LHCN-M2 (cell line): ENCODE data around the gene FGD2. TPM values are rescaled to one million over a fixed set of nuclear protein-coding genes. Genes with fewer than 3 reads are reported as not detected.
A peak's percentile ranks its signal among the peaks of the same experiment; 100 is the strongest.
"Not testable (repeated sequence)": the region's sequence is repeated elsewhere in the genome, so short reads cannot be mapped to it uniquely, and the experiment has no call there.

Experiments used
- DNase-seq: peaks from one replicate; pipeline ENCODE4 v3.0.0-alpha.2; 2012; ENCODE audit warnings: low read depth
- total RNA-seq: library from RNA; depleted of rRNA; stranded (reverse); fragments of >200 nt; gene quantifications from 2 replicates; pipeline ENCODE4 v1.2.3, GENCODE V29; 2014; rRNA removed

FGD2 gene
- total RNA-seq, 1 experiment from 2014 or later: not detected

- no peak for DNase-seq
Observed at GRCh38 chr6:37057678-37058077, 52.2 kb downstream of the FGD2 start.

DNA sequence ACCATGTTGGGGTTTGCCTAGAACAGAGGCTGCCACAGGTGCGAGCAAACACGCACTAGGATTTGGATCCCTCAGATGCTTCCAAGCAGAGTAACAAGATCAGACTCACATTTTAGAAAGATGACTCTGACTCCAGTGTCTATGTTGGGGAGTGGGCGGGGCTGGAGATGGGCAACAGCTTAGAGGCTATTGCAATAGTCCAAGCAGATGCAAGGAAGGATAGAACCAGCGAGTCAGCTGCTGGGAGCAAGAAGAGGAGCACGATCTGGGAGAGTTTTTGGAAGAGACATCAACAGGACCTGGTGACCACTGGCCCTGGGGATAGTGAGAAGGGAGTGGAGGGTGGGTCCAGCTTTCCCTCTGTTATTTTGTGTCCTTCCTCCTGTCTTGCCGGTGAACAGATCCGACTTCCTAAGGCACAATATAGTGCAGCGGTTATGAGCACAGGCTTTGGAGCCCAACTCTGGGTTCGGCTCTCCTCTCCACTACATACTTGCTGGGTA, 52.7 kb downstream of the FGD2 start:
- peak; percentile 69 for DNase-seq

DNA sequence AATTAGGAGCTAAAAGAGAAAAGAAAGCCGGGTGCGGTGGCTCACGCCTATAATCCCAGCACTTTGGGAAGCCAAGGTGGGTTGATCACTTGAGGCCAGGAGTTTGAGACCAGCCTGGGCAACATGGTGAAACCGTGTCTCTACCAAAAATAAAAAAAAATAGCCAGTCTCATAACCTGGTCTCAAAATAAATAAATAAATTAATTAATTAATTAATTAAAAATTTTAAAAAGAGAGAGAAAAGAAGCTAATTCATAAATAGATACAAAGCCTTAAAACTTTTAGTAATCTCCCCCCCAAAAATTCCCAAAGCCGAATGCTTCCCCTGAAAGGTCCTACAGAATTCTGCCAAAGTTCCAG, 53.5 kb downstream of the FGD2 start:
- not testable (repeated sequence) for DNase-seq

DNA sequence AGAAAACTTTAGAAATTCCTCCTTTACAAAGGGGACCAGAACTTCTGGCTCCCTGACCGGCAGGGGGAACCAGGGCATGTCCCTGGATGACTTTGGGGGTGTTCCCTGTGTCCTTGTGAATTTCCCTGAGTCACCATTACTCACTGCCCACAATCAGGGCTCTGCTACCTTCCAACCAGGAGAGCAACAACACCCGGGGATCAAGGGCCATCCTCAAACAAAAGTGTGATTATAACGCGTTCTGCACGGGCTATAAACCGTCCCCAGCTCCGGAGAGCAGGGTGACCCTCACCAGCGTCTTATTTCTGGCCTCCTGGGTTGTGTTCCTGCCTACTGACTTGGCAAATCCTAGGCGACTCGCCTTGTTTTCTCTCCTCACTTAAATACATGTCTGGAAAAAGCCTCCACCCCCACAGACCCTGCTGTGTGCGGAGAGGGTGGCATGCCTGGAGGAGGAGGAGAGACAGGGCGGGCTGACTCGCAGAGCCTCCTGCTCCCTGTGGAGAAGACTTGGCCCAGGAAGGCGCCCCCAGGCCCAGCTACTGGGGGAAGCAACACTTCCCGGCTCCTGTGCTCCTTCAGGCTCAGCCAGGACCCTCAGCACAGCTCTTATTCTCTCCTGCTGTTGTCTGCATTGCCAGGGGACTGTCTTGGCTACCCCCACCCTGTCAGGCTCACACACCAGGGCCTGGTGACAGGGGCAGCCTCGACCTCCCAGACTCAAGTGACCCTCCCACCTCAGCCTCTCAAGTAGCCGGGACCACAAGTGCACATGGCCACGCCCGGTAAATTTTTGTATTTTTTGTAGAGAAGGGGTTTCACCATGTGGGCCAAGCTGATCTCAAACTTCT, 54.1 kb downstream of the FGD2 start:
- DNase-seq: peak; percentile 96

DNA sequence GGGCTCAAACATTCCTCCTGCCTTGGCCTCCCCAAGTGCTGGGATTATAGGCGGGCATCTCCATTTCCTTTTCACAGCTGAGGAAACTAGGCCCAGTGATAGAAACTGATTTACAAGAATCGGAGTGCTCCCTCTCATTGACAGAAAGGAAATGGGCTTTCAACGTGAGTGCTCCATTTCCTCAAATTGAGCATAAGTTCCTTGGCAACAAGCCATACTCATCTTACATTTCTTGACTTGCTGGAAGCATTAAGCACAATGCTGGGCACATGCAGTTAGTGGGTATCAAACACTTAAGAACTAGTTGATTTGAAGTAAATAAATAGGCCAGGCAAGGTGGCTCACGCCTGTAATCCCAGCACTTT, 54.7 kb downstream of the FGD2 start:
- DNase-seq: no peak

- no peak for DNase-seq
Observed at GRCh38 chr6:37061157-37061804, 55.8 kb downstream of the FGD2 start.

- DNase-seq: no peak
Observed at GRCh38 chr6:37062424-37062823, 57.0 kb downstream of the FGD2 start.

- DNase-seq: no peak
Observed at GRCh38 chr6:37068356-37069270, 63.2 kb downstream of the FGD2 start.

DNA sequence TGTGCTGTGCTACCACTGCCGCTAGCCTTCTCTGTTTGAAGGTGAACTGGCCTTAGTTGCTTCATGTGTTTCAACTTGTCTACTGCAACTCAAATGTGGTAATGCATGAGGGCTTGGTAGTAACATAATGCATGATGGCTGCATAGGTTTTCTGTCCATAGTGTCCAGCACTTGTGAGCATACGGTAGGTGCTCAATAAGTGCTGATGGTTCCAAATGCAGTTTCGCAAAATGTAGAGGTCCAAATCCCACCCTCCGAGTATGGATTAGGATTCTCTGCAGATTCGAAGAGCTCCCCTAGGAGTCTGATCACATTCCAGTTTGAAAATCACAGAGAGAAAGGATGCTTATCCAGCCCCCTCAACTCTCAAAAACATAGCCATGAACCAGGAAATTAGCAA, 64.2 kb downstream of the FGD2 start:
- no peak for DNase-seq

DNA sequence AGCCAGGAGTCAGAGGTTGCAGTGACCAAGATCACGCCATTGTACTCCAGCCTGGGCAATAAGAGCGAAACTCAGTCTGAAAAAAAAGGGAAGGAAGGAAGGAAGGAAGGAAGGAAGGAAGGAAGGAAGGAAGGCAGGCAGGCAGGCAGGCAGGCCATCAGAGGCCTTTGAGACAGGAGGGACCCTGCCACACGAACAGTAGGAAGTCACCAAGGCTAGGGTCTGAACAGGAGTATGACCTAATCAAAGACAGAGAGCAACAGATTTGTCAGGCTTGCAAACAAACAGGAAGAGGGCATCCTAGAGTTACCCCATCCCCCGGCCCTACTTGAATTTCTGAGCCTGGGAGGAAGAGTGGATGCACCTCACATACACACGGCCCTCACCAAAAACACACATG, 67.1 kb downstream of the FGD2 start:
- DNase-seq: no peak

DNA sequence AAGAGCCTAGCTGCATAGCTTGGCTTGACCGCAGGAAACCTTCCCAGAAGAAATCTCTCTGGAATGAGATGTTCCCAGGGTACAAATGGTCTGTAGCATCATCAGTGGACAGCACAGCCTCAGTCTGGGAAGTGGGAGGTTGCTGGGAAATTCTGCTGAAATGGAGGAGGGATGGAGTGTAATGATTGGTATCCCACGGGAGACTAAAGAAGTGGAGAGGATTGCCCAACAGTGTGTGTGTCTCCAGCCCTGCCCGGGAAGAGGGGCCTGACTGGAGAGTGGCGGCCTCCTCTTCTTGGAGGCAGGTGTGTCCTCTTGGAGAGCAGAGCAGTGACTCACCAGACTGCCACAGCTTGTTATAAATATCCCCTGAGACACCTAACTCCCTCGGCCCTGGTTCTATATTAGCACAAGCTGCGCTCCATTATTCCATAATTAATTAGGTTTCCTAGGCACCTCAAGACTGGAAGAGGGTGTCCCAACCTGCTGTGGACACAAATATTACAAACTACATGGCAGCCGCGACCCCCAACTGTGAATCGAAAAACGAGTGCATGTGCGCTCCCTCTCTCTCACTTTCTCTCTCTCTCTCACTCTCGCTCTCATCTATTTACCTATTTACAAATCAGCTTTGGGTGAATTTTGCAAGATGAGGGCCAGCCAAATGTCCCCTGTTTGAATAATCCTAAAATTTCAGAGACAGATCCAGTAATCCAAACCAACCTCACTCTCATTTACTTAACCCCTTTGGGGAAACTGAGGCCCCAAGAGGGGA, 68.8 kb downstream of the FGD2 start:
- DNase-seq: no peak

GRCh38 chr6:37077191-37077904, 71.9 kb downstream of the FGD2 start:
- no peak for DNase-seq

DNA sequence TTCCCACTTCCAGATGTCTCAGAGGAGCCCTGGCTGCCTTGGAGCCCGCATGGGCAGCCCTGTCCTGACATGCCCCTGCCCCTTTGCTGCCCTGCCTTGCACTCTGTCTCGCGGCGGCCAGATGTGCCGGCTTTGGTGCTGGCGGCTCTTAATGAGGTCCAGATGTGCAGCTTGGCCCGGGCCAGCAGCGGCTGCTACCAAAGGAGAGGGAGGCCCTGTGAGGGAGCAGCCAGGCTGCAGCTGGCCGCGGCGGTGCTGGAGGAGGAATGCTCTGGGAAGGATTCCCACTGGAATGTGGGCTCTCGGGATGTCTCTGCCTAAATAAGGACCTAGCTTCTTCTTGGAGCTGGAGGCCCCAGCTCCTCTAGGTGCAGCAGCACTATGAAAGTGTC, 72.4 kb downstream of the FGD2 start:
- DNase-seq: peak; percentile 54

Other genes starting within 250 kb of the FGD2 start
- not detected in 2 replicates for gene CPNE5, start 166.2 kb upstream of the FGD2 start, total RNA-seq
- gene PPIL1, start 130.9 kb upstream of the FGD2 start, total RNA-seq: 38.9 and 43.3 TPM in 2 replicates
- 43.6 and 44.8 TPM in 2 replicates for gene C6orf89, start 119.7 kb upstream of the FGD2 start, total RNA-seq
- gene PI16, start 50.9 kb upstream of the FGD2 start, total RNA-seq: not detected in 2 replicates
- 224 and 234 TPM in 2 replicates for gene MTCH1, start 19.5 kb upstream of the FGD2 start, total RNA-seq
- gene PIM1, start 164.5 kb downstream of the FGD2 start, total RNA-seq: 1.9 and 2.2 TPM in 2 replicates